ENCODE measurements around the gene DGKD. TPM values are rescaled to one million over a fixed set of nuclear protein-coding genes. Genes with fewer than 3 reads are reported as not detected.

DGKD gene
- total RNA-seq, 4 donors from 2014 or later, result 9.1 to 21.9 (median 17.8) TPM

DNA sequence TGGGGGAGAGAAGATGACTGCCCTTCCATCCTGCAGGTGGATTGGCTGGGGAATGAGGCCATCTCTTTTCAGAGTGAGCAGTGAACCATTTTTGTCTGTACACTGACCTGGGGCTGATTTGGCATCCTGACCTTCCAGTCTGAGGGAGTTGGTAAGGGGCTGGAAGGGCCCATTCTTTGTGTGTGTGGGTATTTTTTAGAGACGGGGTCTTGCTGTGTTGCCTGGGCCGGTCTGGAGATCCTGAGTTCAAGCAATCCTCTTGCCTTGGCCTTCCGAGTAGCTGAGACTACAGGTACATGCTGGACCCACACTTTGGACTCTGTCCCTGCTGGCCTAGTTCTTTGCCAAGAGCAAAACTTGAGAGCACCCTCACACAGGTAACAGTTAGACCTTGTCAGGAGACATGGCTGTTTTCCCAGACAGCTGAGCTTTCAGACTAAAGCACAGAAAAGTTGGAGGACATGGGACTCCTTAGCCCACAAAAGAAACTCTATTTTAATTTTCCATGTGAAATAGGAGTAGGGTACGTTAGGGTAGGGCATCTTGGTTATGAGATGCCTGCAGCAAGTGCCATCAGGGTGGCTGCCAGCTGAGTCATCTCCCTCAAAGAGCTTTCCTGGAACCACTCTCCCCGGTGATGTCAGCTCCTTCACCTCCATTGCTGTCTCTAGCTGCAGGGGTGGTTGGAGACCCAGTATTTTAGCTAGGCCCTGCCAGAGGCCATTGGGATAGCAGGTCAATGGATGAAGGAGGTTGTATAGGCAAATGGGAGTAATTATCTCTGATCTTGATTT lies 60.7 kb downstream of the DGKD start:
- peaks cover 0 to 12% (median 0%) of the 10 kb centered on the region in 3 donors for H3K9me3 ChIP-seq
- H3K27me3 ChIP-seq, result no peaks in the 10 kb centered on the region
- TF ChIP-seq, protein P1, sequence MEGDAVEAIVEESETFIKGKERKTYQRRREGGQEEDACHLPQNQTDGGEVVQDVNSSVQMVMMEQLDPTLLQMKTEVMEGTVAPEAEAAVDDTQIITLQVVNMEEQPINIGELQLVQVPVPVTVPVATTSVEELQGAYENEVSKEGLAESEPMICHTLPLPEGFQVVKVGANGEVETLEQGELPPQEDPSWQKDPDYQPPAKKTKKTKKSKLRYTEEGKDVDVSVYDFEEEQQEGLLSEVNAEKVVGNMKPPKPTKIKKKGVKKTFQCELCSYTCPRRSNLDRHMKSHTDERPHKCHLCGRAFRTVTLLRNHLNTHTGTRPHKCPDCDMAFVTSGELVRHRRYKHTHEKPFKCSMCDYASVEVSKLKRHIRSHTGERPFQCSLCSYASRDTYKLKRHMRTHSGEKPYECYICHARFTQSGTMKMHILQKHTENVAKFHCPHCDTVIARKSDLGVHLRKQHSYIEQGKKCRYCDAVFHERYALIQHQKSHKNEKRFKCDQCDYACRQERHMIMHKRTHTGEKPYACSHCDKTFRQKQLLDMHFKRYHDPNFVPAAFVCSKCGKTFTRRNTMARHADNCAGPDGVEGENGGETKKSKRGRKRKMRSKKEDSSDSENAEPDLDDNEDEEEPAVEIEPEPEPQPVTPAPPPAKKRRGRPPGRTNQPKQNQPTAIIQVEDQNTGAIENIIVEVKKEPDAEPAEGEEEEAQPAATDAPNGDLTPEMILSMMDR (IDR thresholded peaks at IDR 0.05), result no peak
- peak; percentile 68 for TF ChIP-seq POLR2AphosphoS5 (IDR thresholded peaks at IDR 0.05)
- peaks cover 3 to 50% (median 12%) of the 10 kb centered on the region in 3 donors for H3K4me1 ChIP-seq
- WGBS, 2 donors (ENCODE audit: low coverage in 1 of 2), result 56 to 82% methylated on average over 1 to 3 of the region's 5 CpGs
- H3K4me3 ChIP-seq, result no peak overlapping the region
- no peaks in the 10 kb centered on the region for H3K36me3 ChIP-seq
- ATAC-seq, result no peak
- H3K27ac ChIP-seq, result peak overlapping the region in 2 of 4 donors; percentile 1 to 53

DNA sequence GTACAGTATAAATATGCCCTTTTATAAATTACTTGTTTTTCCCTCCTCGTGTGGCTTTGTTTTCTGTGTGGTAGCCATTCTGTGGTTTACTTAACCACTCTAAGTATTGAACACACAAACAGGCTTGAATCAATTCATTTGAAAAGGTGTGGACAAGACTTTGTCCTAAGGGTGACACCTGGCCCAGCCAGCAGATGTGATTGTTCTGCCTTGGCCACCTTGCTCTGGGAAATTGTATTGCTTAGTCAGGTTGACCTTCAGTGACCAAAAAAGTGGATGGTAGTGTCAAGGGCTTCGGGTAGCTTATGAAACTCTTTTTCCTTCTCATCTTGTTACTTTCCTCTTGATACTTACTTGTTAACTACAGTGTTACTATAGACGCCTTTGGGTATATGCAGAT lies 61.9 kb downstream of the DGKD start:
- Histone ChIP-seq H3K36me3 (no peaks in the 10 kb centered on the region), H3K4me1 (peaks cover 3 to 58% (median 19%) of the 10 kb centered on the region in 3 donors), H3K27ac (no peak overlapping the region), H3K4me3 (no peak overlapping the region), H3K9me3 (peaks cover 0 to 12% (median 0%) of the 10 kb centered on the region in 3 donors), H3K27me3 (no peaks in the 10 kb centered on the region)
- no peak for ATAC-seq
- WGBS, 2 donors (ENCODE audit: low coverage in 1 of 2), result 96 to 97% methylated on average over 3 of the region's 3 CpGs
- TF ChIP-seq, protein P1 (IDR thresholded peaks at IDR 0.05), result no peak
- TF ChIP-seq POLR2A (IDR thresholded peaks at IDR 0.05) (no peak), POLR2AphosphoS5 (IDR thresholded peaks at IDR 0.05) (no peak), EP300 (IDR thresholded peaks at IDR 0.05) (no peak)

DNA sequence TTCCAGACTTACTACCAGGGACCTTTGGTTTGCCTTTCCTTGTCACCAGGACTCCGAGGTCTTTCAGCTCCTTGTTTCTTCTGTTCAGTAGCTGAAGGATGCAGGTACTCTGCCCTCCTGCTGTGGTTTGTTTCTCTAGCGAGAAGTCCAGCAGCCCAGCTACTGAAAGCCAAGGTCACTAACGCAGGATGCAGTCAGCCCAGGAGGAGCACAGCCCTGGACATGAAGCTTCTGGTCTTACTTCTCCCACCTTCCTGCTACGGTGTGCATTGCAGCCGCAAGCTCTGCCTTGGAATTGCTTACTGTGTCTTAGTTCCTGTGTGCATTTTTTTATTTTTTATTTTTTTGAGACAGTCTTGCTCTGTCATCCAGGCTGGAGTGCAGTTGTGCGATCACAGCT lies 62.4 kb downstream of the DGKD start:
- peaks cover 0 to 9% (median 0%) of the 10 kb centered on the region in 3 donors for H3K9me3 ChIP-seq
- no peaks in the 10 kb centered on the region for H3K36me3 ChIP-seq
- H3K4me3 ChIP-seq, result no peak overlapping the region
- H3K4me1 ChIP-seq, result peaks cover 3 to 63% (median 19%) of the 10 kb centered on the region in 3 donors
- WGBS, 2 donors (ENCODE audit: low coverage in 1 of 2), result 83 to 100% methylated on average over 1 to 6 of the region's 6 CpGs
- TF ChIP-seq EP300 (IDR thresholded peaks at IDR 0.05), result no peak
- no peak for TF ChIP-seq POLR2AphosphoS5 (IDR thresholded peaks at IDR 0.05)
- TF ChIP-seq, protein P1 (IDR thresholded peaks at IDR 0.05), result no peak
- TF ChIP-seq POLR2A (IDR thresholded peaks at IDR 0.05), result no peak
- H3K27me3 ChIP-seq, result no peaks in the 10 kb centered on the region
- no peak overlapping the region for H3K27ac ChIP-seq
- no peak for ATAC-seq

DNA sequence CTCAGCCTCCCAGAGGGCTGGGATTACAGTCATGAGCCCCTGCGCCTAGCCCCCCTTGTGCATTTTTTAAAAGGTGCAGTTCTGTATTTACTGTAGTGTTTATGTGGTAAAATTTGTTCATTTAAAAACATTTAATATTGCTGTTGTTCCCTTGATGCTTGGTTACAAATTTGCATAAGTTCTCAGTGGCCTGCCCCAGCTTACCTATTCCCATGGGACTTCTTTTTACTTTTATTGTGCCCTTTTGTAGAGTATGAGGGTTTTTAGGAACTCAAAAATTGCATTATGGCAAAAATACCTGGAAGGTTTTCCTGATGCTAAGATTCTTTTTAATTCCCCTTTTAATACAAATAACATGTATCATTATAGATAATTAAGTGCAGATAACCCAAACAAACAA lies 63.0 kb downstream of the DGKD start:
- H3K9me3 ChIP-seq, result peaks cover 0 to 3% (median 0%) of the 10 kb centered on the region in 3 donors
- H3K27me3 ChIP-seq, result no peaks in the 10 kb centered on the region
- no peak overlapping the region for H3K4me3 ChIP-seq
- TF ChIP-seq POLR2A (IDR thresholded peaks at IDR 0.05) (no peak), POLR2AphosphoS5 (IDR thresholded peaks at IDR 0.05) (no peak), EP300 (IDR thresholded peaks at IDR 0.05) (no peak)
- TF ChIP-seq, protein P1 (IDR thresholded peaks at IDR 0.05), result no peak
- no peak overlapping the region for H3K27ac ChIP-seq
- no peak for ATAC-seq
- peaks cover 3 to 65% (median 19%) of the 10 kb centered on the region in 3 donors for H3K4me1 ChIP-seq
- WGBS, 2 donors (ENCODE audit: low coverage in 1 of 2), result 94 to 100% methylated on average over 1 of the region's 1 CpG
- no peaks in the 10 kb centered on the region for H3K36me3 ChIP-seq

Data from gastroesophageal sphincter (tissue), 4 donors.